HCT116 (cell line): ENCODE results near the gene RGS7. TPM values are rescaled to one million over a fixed set of nuclear protein-coding genes. Genes with fewer than 3 reads are reported as not detected.

Experiments used
- ATAC-seq: fragments of 200-7000 bp; cut with Tn5 transposase; 2 replicates; pipeline ENCODE4 v1.9.1; 2020; ENCODE audit warnings: mild to moderate bottlenecking, moderate library complexity
- BruUV-seq: library from RNA; stranded (reverse); fragments of 400-500 nt; replicated peaks from 2 replicates; lab custom pipeline; 2021; lab: Mats Ljungman, UMichigan
- CTCF ChIA-PET: fragments of 300-600 bp; sonication (Branson Sonifier 250); formaldehyde crosslinking; loops from one replicate; lab custom pipeline; 2021; ENCODE audit warnings: antibody characterized with exemption; lab: Charles Lee
- POLR2A ChIA-PET: fragments of 300-600, 350-600 bp; sonication (Branson Sonifier 250); formaldehyde crosslinking; loops from one replicate; lab custom pipeline; 2021; ENCODE audit warnings: antibody characterized with exemption; lab: Charles Lee
- RAD21 ChIA-PET, 2 experiments: fragments of 300-600 bp; sonication (Branson Sonifier 250); formaldehyde crosslinking; loops; one replicate each; lab custom pipeline; 2023; ENCODE audit warnings: low total read pairs in 2 of 2; ENCODE audit not compliant: uncharacterized antibody in 2 of 2, unreplicated experiment in 2 of 2, low non-redundant PET in 1 of 2; lab: Charles Lee
- DNase-seq: peaks from one replicate; pipeline ENCODE4 v3.0.0-alpha.2; 2010; ENCODE audit warnings: low read depth, low spot score
- H2AFZ ChIP-seq: fragments of 200-600 bp; shearing (Covaris generic), sonication (generic); 2 replicates; pipeline ENCODE4 v1.6.1; 2017; ENCODE audit warnings: low read depth, mixed run types, mixed read lengths, antibody characterized with exemption, low read length; ENCODE audit not compliant: poor library complexity, severe bottlenecking
- H3K27ac ChIP-seq: 2 replicates; pipeline ENCODE4 v1.5.1; 2012; ENCODE audit warnings: low read depth, low read length
- H3K27me3 ChIP-seq: fragments of 200-600 bp; sonication (generic); 2 replicates; pipeline ENCODE4 v1.6.1; 2016; ENCODE audit warnings: mixed run types, low read length, mixed read lengths; ENCODE audit not compliant: insufficient read depth
- H3K36me3 ChIP-seq, 2 experiments: fragments of 200-500 bp in 1 of 2; fragments of 200-600 bp in 1 of 2; sonication (Bioruptor generic) in 1 of 2; sonication (generic) in 1 of 2; 2 replicates each; pipeline versions ENCODE4 v1.5.1 to v1.6.1; 2014 to 2016; ENCODE audit warnings: low read length in 2 of 2, inconsistent platforms in 1 of 2, mixed read lengths in 1 of 2, mixed run types in 1 of 2; ENCODE audit not compliant: insufficient read depth in 2 of 2, control insufficient read depth in 1 of 2
- H3K4me1 ChIP-seq, 2 experiments: fragments of 200-600 bp in 1 of 2; sonication (generic) in 1 of 2; 2 replicates each; pipeline versions ENCODE4 v1.5.1 to v1.6.1; 2012 to 2017; ENCODE audit warnings: low read length in 2 of 2, inconsistent platforms in 1 of 2, mild to moderate bottlenecking in 1 of 2, mixed read lengths in 1 of 2, mixed run types in 1 of 2, moderate library complexity in 1 of 2; ENCODE audit not compliant: insufficient read depth in 2 of 2, control insufficient read depth in 1 of 2
- H3K4me2 ChIP-seq: fragments of 200-600 bp; sonication (generic); 2 replicates; pipeline ENCODE4 v1.6.1; 2017; ENCODE audit warnings: mixed run types, low read length, mixed read lengths
- H3K4me3 ChIP-seq, 2 experiments: fragments of 200-600 bp in 1 of 2; sonication (generic) in 1 of 2; replicated peaks in 1 of 2; 2 replicates each; pipeline ENCODE4 v1.5.1; 2011 to 2016; ENCODE audit warnings: low read length in 2 of 2, control low read depth in 1 of 2, low read depth in 1 of 2, mild to moderate bottlenecking in 1 of 2, mixed read lengths in 1 of 2, mixed run types in 1 of 2
- H3K79me2 ChIP-seq: fragments of 200-600 bp; sonication (generic); 2 replicates; pipeline ENCODE4 v1.6.1; 2017; ENCODE audit warnings: mild to moderate bottlenecking, mixed run types, low read length, moderate library complexity, mixed read lengths; ENCODE audit not compliant: insufficient read depth
- H3K9ac ChIP-seq: fragments of 200-600 bp; sonication (generic); 2 replicates; pipeline ENCODE4 v1.6.1; 2016; ENCODE audit warnings: low read length, mixed read lengths
- H3K9me2 ChIP-seq: fragments of 200-600 bp; sonication (generic), shearing (Covaris generic); 2 replicates; pipeline ENCODE4 v1.6.1; 2017; ENCODE audit warnings: mixed run types, mild to moderate bottlenecking, moderate library complexity; ENCODE audit not compliant: insufficient read depth
- H3K9me3 ChIP-seq, 2 experiments: fragments of 200-500 bp in 1 of 2; fragments of 200-600 bp in 1 of 2; sonication (Bioruptor generic) in 1 of 2; sonication (generic) in 1 of 2; 2 replicates each; pipeline ENCODE4 v1.6.1; 2014 to 2017; ENCODE audit warnings: low read length in 2 of 2, mixed read lengths in 2 of 2, inconsistent platforms in 1 of 2, low read depth in 1 of 2, mild to moderate bottlenecking in 1 of 2, mixed run types in 1 of 2, moderate library complexity in 1 of 2; ENCODE audit not compliant: control insufficient read depth in 1 of 2, insufficient read depth in 1 of 2
- H4K20me1 ChIP-seq: fragments of 200-600 bp; sonication (generic), shearing (Covaris generic); 2 replicates; pipeline ENCODE4 v1.6.1; 2017; ENCODE audit warnings: mixed run types, mild to moderate bottlenecking, moderate library complexity; ENCODE audit not compliant: insufficient read depth
- EGR1 ChIP-seq: IDR thresholded peaks from 2 replicates; pipeline ENCODE4 v1.6.1; 2012; ENCODE audit warnings: low read depth
- ELF1 ChIP-seq: IDR thresholded peaks from 2 replicates; pipeline ENCODE4 v1.6.1; 2012; ENCODE audit warnings: low read depth, borderline replicate concordance
- EZH2phosphoT487 ChIP-seq: fragments of 200-600 bp; IDR thresholded peaks from 2 replicates; pipeline ENCODE4 v1.6.1; 2018; ENCODE audit warnings: antibody characterized with exemption, borderline replicate concordance
- FOSL1 ChIP-seq: IDR thresholded peaks from 2 replicates; pipeline ENCODE4 v1.6.1; 2012; ENCODE audit warnings: low read depth
- MAX ChIP-seq: IDR thresholded peaks from 2 replicates; pipeline ENCODE4 v1.6.1; 2012
- RAD21 ChIP-seq: IDR thresholded peaks from 2 replicates; pipeline ENCODE4 v1.6.1; 2012; ENCODE audit warnings: low read depth, mild to moderate bottlenecking
- SIN3A ChIP-seq: IDR thresholded peaks from 2 replicates; pipeline ENCODE4 v1.6.1; 2012; ENCODE audit warnings: low read depth
- TCF7L2 ChIP-seq: IDR thresholded peaks from 2 replicates; pipeline ENCODE4 v1.7.0; 2011; ENCODE audit warnings: borderline replicate concordance, inconsistent platforms; ENCODE audit not compliant: insufficient read depth, insufficient read length; ENCODE audit errors: extremely low read depth
- ZBTB33 ChIP-seq: IDR thresholded peaks from 2 replicates; pipeline ENCODE4 v1.6.1; 2011; ENCODE audit warnings: mild to moderate bottlenecking, low read length, moderate library complexity; ENCODE audit not compliant: insufficient replicate concordance; ENCODE audit errors: extremely low read depth
- ZNF274 ChIP-seq: fragments of 200-500 bp; sonication (Bioruptor generic); IDR thresholded peaks from 2 replicates; pipeline ENCODE4 v1.6.1; 2014; ENCODE audit warnings: mild to moderate bottlenecking, low read depth, low read length, inconsistent platforms
- intact Hi-C: fragments of 100-400 bp; cut with micrococcal nuclease; formaldehyde crosslinking; loops from 2 replicates; pipeline ENCODE4 v1.10.0; 2022
- total RNA-seq: library from RNA; stranded (reverse); gene quantifications from one replicate; pipeline ENCODE4 v1.2.1, GENCODE V29; 2021; ENCODE audit not compliant: unreplicated experiment
- TF ChIP-seq, protein P1 (sequence below): IDR thresholded peaks from 2 replicates; pipeline ENCODE4 v1.6.1; 2012

The RGS7 gene
- total RNA-seq, 1 experiment from 2014 or later, result not detected

DNA sequence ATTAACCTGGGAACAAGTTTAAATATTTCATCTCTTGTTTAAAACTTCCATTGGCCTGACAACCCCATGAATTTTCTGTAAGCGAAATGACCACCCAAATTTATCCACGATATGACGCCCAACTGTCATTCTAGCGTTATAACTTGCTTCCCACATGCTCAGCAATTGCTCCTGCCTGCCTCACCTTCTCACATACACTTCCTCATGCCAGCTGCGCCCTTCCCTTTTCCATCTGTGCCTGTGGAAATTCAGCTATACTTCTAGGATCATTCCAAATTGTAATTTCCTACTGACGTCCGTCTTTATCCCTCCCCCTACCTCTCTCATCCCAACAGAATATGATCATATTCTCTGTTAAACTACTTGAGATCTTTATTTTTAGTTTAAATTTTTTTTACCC is 248.0 kb downstream of the RGS7 start:
- no peak for TF ChIP-seq ZNF274
- TF ChIP-seq RAD21, result no peak
- TF ChIP-seq, protein P1, sequence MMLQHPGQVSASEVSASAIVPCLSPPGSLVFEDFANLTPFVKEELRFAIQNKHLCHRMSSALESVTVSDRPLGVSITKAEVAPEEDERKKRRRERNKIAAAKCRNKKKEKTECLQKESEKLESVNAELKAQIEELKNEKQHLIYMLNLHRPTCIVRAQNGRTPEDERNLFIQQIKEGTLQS, result no peak
- no peak for TF ChIP-seq TCF7L2
- no peak for TF ChIP-seq SIN3A
- no peak for TF ChIP-seq MAX
- no peak for TF ChIP-seq EGR1
- no peak for TF ChIP-seq ZBTB33
- TF ChIP-seq EZH2phosphoT487, result no peak
- TF ChIP-seq ELF1, result no peak
- TF ChIP-seq FOSL1, result no peak
- no TSS peak for BruUV-seq
- no peak for DNase-seq
- CTCF ChIA-PET, result no interaction called here
- no peak overlapping the region for H3K4me2 ChIP-seq
- RAD21 ChIA-PET, result no interaction called here
- H3K9me3 ChIP-seq, result peaks cover 0 to 9% of the 10 kb centered on the region in 2 experiments; a peak in 2 of 4 replicates
- no peak overlapping the region for H3K4me3 ChIP-seq
- H3K4me1 ChIP-seq, result no peaks in the 10 kb centered on the region
- H3K9ac ChIP-seq, result no peak overlapping the region
- H3K79me2 ChIP-seq, result no peaks in the 10 kb centered on the region
- no peak for ATAC-seq
- H3K27ac ChIP-seq, result no peak overlapping the region
- H3K36me3 ChIP-seq, result no peaks in the 10 kb centered on the region
- H3K9me2 ChIP-seq, result no peaks in the 10 kb centered on the region
- POLR2A ChIA-PET, result no interaction called here
- H4K20me1 ChIP-seq, result no peaks in the 10 kb centered on the region
- intact Hi-C loops, result no loop called here
- no peak overlapping the region for H2AFZ ChIP-seq
- H3K27me3 ChIP-seq, result no peaks in the 10 kb centered on the region
